Vagina (tissue), 2 donors: ENCODE data around the gene STON2. TPM values are rescaled to one million over a fixed set of nuclear protein-coding genes. Genes with fewer than 3 reads are reported as not detected.
"Not testable (repeated sequence)": the region's sequence is repeated elsewhere in the genome, so short reads cannot be mapped to it uniquely, and the experiment has no call there.

Experiments
- DNase-seq, 2 donors: peaks; one replicate each; pipeline ENCODE4 v3.0.0-alpha.2; 2017; ENCODE audit errors: extremely low spot score in 2 of 2
- H3K27ac ChIP-seq: fragments of 200-600 bp; sonication (generic); one replicate; pipeline ENCODE4 v1.5.1; 2019
- H3K27me3 ChIP-seq: fragments of 200-600 bp; sonication (generic); one replicate; pipeline ENCODE4 v1.5.1; 2019
- H3K36me3 ChIP-seq, 2 donors: fragments of 200-600 bp; sonication (generic); one replicate each; pipeline ENCODE4 v1.5.1; 2017 to 2019
- H3K4me1 ChIP-seq: fragments of 200-600 bp; sonication (generic); one replicate; pipeline ENCODE4 v1.5.1; 2019
- H3K4me3 ChIP-seq, 2 donors: fragments of 200-600 bp; sonication (generic); 1 replicate in 1 of 2; 2 replicates in 1 of 2; pipeline ENCODE4 v1.5.1; 2016 to 2019
- H3K9me3 ChIP-seq: fragments of 200-600 bp; sonication (generic); one replicate; pipeline ENCODE4 v1.5.1; 2019
- CTCF ChIP-seq, 3 experiments: fragments of 450-650 bp in 2 of 3; fragments of 200-600 bp in 1 of 3; sonication (generic) in 1 of 3; IDR thresholded peaks; one replicate each; pipeline ENCODE4 v1.5.1; 2017 to 2019; ENCODE audit warnings: antibody characterized with exemption in 3 of 3, mild to moderate bottlenecking in 2 of 3, moderate library complexity in 2 of 3
- POLR2A ChIP-seq, 2 donors: fragments of 450-650 bp; IDR thresholded peaks; one replicate each; pipeline ENCODE4 v1.6.1; 2017; ENCODE audit warnings: antibody characterized with exemption in 2 of 2, mild to moderate bottlenecking in 2 of 2, moderate library complexity in 2 of 2
- POLR2AphosphoS5 ChIP-seq, 2 donors: sonication (generic); formaldehyde crosslinking; IDR thresholded peaks; one replicate each; pipeline ENCODE4 v1.9.0; 2017; ENCODE audit warnings: antibody characterized with exemption in 2 of 2, mild to moderate bottlenecking in 2 of 2, low read depth in 1 of 2; ENCODE audit not compliant: insufficient read depth in 1 of 2
- intact Hi-C: fragments of 100-400 bp; cut with DNase I; formaldehyde crosslinking; loops from one replicate; pipeline ENCODE4 v1.15.1; 2023
- total RNA-seq: library from RNA; depleted of rRNA; stranded (reverse); fragments of >200 nt; gene quantifications from one replicate; pipeline ENCODE4 v1.2.3, GENCODE V29; 2016

The STON2 gene
- total RNA-seq, 1 donor from 2014 or later: 39.8 TPM

DNA sequence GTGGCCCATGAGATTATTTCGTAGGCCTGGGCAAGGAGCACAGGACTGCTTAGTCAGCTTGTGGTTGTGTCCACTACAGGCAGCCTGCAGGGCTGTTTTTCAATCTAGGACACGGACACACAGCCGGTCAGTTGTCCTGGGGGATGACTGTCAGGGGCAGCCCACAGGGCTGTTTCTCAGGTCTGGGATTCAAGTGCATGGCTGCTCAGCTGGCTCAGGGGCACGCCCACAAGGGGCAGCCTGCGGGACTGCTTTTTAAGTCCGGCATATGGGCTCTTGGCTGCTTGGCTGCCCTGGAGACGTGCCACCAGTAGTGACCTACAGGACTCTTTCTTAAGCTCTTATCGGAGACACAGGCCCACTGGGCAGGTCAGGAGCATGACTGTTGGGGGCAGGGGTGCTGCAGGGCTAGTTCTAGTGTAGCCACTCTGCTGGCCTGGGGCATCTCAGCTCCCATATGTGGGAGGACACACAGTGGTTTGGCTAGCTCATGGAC is 152.8 kb downstream of the STON2 start:
- Histone ChIP-seq H3K36me3 (no peaks in the 10 kb centered on the region), H3K27ac (no peak overlapping the region), H3K27me3 (no peaks in the 10 kb centered on the region), H3K4me3 (no peak overlapping the region), H3K4me1 (no peaks in the 10 kb centered on the region), H3K9me3 (no peaks in the 10 kb centered on the region)
- no peak for DNase-seq
- intact Hi-C loops: no loop called here
- TF ChIP-seq POLR2A (IDR thresholded peaks at IDR 0.05) (no peak), CTCF (IDR thresholded peaks at IDR 0.05) (no peak)

- H3K36me3 ChIP-seq: no peaks in the 10 kb centered on the region
- H3K27ac ChIP-seq: no peak overlapping the region
- H3K4me1 ChIP-seq: no peaks in the 10 kb centered on the region
- no peak overlapping the region for H3K4me3 ChIP-seq
- intact Hi-C loops: no loop called here
- H3K9me3 ChIP-seq: no peaks in the 10 kb centered on the region
- DNase-seq: no peak
- no peak for TF ChIP-seq POLR2A (IDR thresholded peaks at IDR 0.05)
- TF ChIP-seq POLR2AphosphoS5 (IDR thresholded peaks at IDR 0.05; ENCODE audit: insufficient read depth in 1 of 2, low read depth in 1 of 2): no peak
- no peak for TF ChIP-seq CTCF (IDR thresholded peaks at IDR 0.05)
- no peaks in the 10 kb centered on the region for H3K27me3 ChIP-seq
These were observed 153.5 kb downstream of the STON2 start for GRCh38 chr14:81246461-81247270.

DNA sequence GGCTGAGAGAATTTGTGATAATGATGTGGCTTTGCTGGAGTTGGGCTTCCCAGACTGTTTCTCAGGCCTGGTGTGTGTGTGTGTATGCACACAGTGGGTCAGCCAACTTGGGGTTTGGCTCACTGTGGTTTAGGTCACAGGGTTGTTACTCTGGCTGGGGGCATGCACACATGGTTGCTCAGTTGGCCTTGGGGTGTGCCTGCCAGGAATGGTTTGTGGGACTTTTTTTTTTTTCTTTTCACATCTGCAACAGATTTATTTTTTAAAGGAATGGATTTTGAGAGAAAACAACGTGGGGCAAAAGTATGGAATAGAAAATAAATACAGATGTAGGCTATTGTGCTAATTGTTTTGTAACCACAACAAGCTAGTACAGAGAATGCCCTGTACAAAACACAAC is 154.4 kb downstream of the STON2 start:
- Histone ChIP-seq H3K27me3 (no peaks in the 10 kb centered on the region), H3K27ac (no peak overlapping the region)

GRCh38 chr14:81244431-81244830 is 155.7 kb downstream of the STON2 start:
- H3K36me3 ChIP-seq, intact Hi-C loops, DNase-seq, H3K9me3 ChIP-seq, H3K27me3 ChIP-seq, H3K4me3 ChIP-seq, H3K27ac ChIP-seq, H3K4me1 ChIP-seq: not testable (repeated sequence)

More for the DNA sequence above, 154.4 kb downstream of the STON2 start:
- intact Hi-C loops: no loop called here
- Histone ChIP-seq H3K9me3 (no peaks in the 10 kb centered on the region), H3K4me3 (no peak overlapping the region), H3K36me3 (no peaks in the 10 kb centered on the region), H3K4me1 (no peaks in the 10 kb centered on the region)
- TF ChIP-seq CTCF (IDR thresholded peaks at IDR 0.05): no peak
- DNase-seq: no peak

DNA sequence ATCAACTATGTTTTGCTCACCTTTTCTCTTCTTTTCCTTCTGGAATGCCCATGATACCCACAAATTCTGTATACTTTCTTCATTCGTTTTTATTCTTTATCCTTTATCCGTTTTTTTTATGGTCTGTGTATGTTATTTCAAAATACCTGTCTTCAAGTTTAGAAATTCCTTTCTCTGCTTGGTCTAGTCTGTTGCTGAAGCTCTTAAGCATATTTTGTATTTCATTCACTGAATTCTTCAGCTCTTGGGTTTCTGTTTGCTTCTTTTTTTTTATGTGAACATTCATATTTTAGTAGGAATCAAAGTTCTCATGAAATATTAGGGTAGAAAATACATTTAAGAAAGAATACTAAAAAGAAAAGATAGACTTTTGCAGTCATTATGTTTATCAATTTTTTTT is 156.6 kb downstream of the STON2 start:
- intact Hi-C loops: no loop called here
- DNase-seq: no peak
- H3K9me3 ChIP-seq: no peaks in the 10 kb centered on the region
- no peaks in the 10 kb centered on the region for H3K36me3 ChIP-seq
- no peak overlapping the region for H3K4me3 ChIP-seq
- H3K27me3 ChIP-seq: no peaks in the 10 kb centered on the region
- H3K27ac ChIP-seq: no peak overlapping the region
- TF ChIP-seq POLR2AphosphoS5 (IDR thresholded peaks at IDR 0.05; ENCODE audit: insufficient read depth in 1 of 2, low read depth in 1 of 2) (no peak), CTCF (IDR thresholded peaks at IDR 0.05) (no peak), POLR2A (IDR thresholded peaks at IDR 0.05) (no peak)
- H3K4me1 ChIP-seq: no peaks in the 10 kb centered on the region

DNA sequence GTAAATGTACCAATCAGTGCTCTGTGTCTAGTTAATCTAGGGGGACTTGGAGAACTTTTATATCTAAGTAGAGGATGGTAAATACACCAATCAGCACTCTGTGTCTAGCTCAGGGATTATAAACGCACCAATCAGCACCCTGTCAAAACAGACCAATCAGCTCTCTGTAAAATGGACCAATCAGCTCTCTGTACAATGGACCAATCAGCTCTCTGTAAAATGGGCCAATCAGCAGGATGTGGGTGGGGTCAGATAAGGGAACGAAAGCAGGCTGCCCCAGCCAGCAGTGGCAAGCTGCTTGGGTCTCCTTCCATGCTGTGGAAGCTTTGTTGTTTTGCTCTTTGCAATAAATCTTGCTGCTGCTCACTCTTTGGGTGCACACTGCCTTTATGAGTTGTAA is 163.3 kb downstream of the STON2 start:
- H3K27ac ChIP-seq, H3K36me3 ChIP-seq, H3K9me3 ChIP-seq, DNase-seq, H3K4me1 ChIP-seq, H3K4me3 ChIP-seq, H3K27me3 ChIP-seq, intact Hi-C loops: not testable (repeated sequence)
